Pancreas (tissue), 10 donors: ENCODE measurements around the gene TUBGCP2. TPM values are rescaled to one million over a fixed set of nuclear protein-coding genes. Genes with fewer than 3 reads are reported as not detected.
A peak's percentile ranks its signal among the peaks of the same experiment; 100 is the strongest.

ENCODE experiments used
- ATAC-seq, 4 donors: fragments of 200-7000 bp; cut with Tn5 transposase; one replicate each; pipeline versions ENCODE4 v1.8.0 to v1.9.1; 2020; ENCODE audit warnings: mild to moderate bottlenecking in 4 of 4, moderate library complexity in 4 of 4
- DNase-seq, 6 donors: peaks; one replicate each; pipeline ENCODE4 v3.0.0-alpha.2; 2020
- FAIRE-seq: peaks from 2 replicates; lab custom pipeline; 2012; peaks lifted over from hg19 to GRCh38; lab: Jason Lieb, UNC
- H3K27ac ChIP-seq, 4 donors: fragments of 200-600 bp; sonication (generic); 1 replicate in 3 of 4; 2 replicates in 1 of 4; pipeline versions ENCODE4 v1.5.0 to v1.8.0; 2020
- H3K27me3 ChIP-seq, 4 donors: fragments of 200-600 bp; one replicate each; pipeline ENCODE4 v1.8.0; 2021
- H3K36me3 ChIP-seq, 3 donors: fragments of 200-600 bp; sonication (generic) in 1 of 3; one replicate each; pipeline versions ENCODE4 v1.5.0 to v1.8.0; 2020 to 2021
- H3K4me1 ChIP-seq, 3 donors: fragments of 200-600 bp; one replicate each; pipeline ENCODE4 v1.8.0; 2021
- H3K4me3 ChIP-seq, 4 donors: fragments of 200-600 bp; sonication (generic) in 2 of 4; one replicate each; pipeline versions ENCODE4 v1.5.0 to v1.8.0; 2020 to 2021
- H3K9me3 ChIP-seq, 4 donors: fragments of 200-600 bp; one replicate each; pipeline ENCODE4 v1.8.0; 2021
- WGBS, 2 donors: extraction: QIAGEN DNeasy Blood & Tissue Kit; methylation state at CpG; one replicate each; pipeline ENCODE4 v1.1.7; 2013; 5-methylcytosine and 5-hydroxymethylcytosine counted together
- intact Hi-C, 3 donors: fragments of 100-400 bp; cut with DNase I; formaldehyde crosslinking; loops; one replicate each; pipeline versions ENCODE4 v1.11.1 to v1.14.2; 2022
- polyA plus RNA-seq, 2 donors: library from polyadenylated mRNA; stranded (reverse); fragments of 200-250 nt; gene quantifications; one replicate each; pipeline ENCODE4 v1.2.3, GENCODE V29; 2013
- total RNA-seq, 6 donors: library from RNA; stranded (reverse); fragmentation: NEBNext Ultra II Directional in 4 of 6; extraction: Animal tissue kit (Norgen Biotek cat#: 25700) in 4 of 6; gene quantifications; one replicate each; pipeline versions ENCODE4 v1.2.1 to v1.2.4, GENCODE V29; 2021 to 2023
- TF ChIP-seq, protein P1 (sequence below), 4 donors: fragments of 200-600 bp; sonication (generic) in 3 of 4; IDR thresholded peaks; one replicate each; pipeline versions ENCODE4 v1.5.0 to v1.8.0; 2021; ENCODE audit warnings: antibody characterized with exemption in 4 of 4
- donor health status: healthy with polysubstance abuse.
- donor health status: DM: no; HTN: no; CAD: no; lungs with moderate emphysema.
- donor health status: DM: no; HTN: no; CAD: no.
- donor health status: control.
- donor health status: control.
- donor health status: Bipolar disorder and iron deficiency.
- donor health status: DM: yes; HTN: yes; CAD: no.
- donor health status: DM: no; HTN: no; CAD: no.
- donor health status: DM: no; HTN: no; CAD: no.
- donor health status: DM: yes; HTN: yes; CAD: no.

The TUBGCP2 gene
- total and polyA plus RNA-seq, 8 donors, result 23.5 to 161 (median 29.3) TPM

DNA sequence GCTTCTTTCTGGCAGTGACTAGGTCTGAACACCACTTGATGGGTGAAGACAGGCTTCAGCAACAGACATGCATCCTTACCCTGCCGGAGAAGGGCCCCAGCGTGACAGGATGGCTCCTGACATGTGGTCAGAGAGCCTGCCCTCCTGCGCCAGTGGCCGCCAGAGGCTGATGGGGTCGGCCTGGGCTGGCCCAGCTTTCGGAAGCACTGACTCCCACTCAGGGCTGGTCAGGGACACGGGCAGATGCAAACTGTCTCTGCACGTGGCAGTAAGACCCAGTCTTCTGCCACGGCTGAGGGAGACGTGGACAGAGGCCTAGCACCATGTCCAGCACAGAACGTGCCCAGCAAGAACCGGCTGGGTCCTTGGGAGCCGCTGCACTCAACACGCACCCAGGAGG, 10.2 kb downstream of the TUBGCP2 start:
- peak in 1 of 6 donors; percentile 47 for DNase-seq

DNA sequence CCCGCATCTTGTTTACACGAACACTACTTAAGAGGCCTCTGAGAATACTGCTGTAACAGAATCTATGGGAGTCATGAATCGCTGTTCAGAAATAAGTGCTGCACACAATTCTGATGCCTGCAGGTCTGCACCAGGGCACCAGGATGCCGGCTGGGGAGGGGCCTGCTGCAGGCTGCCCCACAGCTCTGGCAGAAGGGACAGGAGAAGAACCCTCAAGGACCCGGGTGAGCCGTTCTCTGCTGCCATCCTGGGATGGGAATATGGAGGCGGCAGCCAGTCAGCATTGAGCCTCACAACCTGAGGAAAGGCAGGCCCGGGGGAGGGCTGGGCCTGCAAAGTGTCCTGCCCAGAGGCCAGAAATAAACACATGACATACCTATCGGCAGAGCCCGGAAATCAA, 11.2 kb downstream of the TUBGCP2 start:
- WGBS, 2 donors, result 94 to 96% methylated on average over 10 of the region's 10 CpGs
- H3K27me3 ChIP-seq, result no peaks in the 10 kb centered on the region
- H3K4me1 ChIP-seq, result no peaks in the 10 kb centered on the region
- H3K4me3 ChIP-seq, result no peak overlapping the region
- H3K27ac ChIP-seq, result no peak overlapping the region
- no peak for FAIRE-seq
- no peaks in the 10 kb centered on the region for H3K9me3 ChIP-seq
- intact Hi-C loops, result no loop called here
- H3K36me3 ChIP-seq, result peaks cover 0 to 86% (median 47%) of the 10 kb centered on the region in 3 donors
- DNase-seq, result peak in 1 of 6 donors; percentile 28
- ATAC-seq, result no peak
- TF ChIP-seq, protein P1, sequence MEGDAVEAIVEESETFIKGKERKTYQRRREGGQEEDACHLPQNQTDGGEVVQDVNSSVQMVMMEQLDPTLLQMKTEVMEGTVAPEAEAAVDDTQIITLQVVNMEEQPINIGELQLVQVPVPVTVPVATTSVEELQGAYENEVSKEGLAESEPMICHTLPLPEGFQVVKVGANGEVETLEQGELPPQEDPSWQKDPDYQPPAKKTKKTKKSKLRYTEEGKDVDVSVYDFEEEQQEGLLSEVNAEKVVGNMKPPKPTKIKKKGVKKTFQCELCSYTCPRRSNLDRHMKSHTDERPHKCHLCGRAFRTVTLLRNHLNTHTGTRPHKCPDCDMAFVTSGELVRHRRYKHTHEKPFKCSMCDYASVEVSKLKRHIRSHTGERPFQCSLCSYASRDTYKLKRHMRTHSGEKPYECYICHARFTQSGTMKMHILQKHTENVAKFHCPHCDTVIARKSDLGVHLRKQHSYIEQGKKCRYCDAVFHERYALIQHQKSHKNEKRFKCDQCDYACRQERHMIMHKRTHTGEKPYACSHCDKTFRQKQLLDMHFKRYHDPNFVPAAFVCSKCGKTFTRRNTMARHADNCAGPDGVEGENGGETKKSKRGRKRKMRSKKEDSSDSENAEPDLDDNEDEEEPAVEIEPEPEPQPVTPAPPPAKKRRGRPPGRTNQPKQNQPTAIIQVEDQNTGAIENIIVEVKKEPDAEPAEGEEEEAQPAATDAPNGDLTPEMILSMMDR (IDR thresholded peaks at IDR 0.05), result no peak

More for the DNA sequence above, 10.2 kb downstream of the TUBGCP2 start:
- ATAC-seq (no peak), FAIRE-seq (no peak)
- peaks cover 0 to 76% (median 39%) of the 10 kb centered on the region in 3 donors for H3K36me3 ChIP-seq
- H3K9me3 ChIP-seq, result no peaks in the 10 kb centered on the region
- TF ChIP-seq, protein P1 (IDR thresholded peaks at IDR 0.05), result no peak
- intact Hi-C loops, result no loop called here
- H3K4me1 ChIP-seq, result no peaks in the 10 kb centered on the region
- no peaks in the 10 kb centered on the region for H3K27me3 ChIP-seq
- 91 to 95% methylated on average over 14 of the region's 14 CpGs for WGBS, 2 donors
- no peak overlapping the region for H3K27ac ChIP-seq
- H3K4me3 ChIP-seq, result no peak overlapping the region

DNA sequence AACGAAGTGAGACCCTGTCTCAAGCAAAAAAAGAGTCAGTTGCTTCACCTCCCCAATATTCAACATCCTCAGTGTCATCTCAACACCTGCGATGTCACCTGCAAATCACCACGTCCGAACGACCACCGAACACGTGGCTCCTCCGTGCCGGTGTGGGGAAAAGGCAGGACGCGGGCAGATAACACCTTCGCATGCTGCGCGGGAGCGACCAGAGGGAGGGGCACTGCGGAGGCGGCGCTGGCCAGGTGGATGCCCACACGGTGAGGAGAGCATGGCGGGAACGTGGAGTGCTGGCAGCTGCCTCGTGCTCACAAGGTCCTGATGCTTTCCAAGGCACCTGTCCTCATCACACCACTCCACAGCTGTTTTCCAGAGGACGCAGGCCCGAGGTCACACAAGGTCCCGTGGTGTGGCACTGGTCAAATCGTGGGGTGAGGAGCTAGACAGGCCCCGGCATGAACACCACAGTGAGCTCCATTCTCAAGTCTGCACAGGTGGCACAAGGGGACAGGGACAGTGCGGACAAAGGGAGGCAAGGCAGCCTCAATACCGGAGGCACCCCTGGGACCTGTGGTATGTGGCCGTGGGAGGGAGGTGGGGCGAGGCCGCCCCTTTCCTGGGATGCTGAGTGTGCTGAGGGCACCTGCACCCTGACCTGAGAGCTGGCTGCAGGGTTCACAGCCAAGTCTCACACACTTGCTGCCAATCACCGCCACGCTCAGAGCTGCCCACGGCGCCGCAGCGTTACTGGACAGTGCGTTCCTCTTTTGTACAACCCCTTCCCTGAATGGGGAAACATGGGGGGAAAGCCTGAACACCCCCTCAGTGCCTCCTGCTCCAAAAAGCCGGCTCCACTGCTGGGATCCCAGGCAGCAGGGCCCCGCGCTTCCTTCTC, 13.0 kb downstream of the TUBGCP2 start:
- Histone ChIP-seq H3K4me1 (no peaks in the 10 kb centered on the region), H3K9me3 (no peaks in the 10 kb centered on the region), H3K4me3 (no peak overlapping the region), H3K36me3 (peaks cover 0 to 82% (median 47%) of the 10 kb centered on the region in 3 donors), H3K27me3 (no peaks in the 10 kb centered on the region), H3K27ac (no peak overlapping the region)
- WGBS, 2 donors, result 92 to 93% methylated on average over 38 to 42 of the region's 42 CpGs
- TF ChIP-seq, protein P1 (IDR thresholded peaks at IDR 0.05), result no peak
- DNase-seq, result peak in 1 of 6 donors; percentile 64
- peak in 1 of 4 donors; percentile 13 for ATAC-seq
- FAIRE-seq, result no peak
- intact Hi-C loops, result no loop called here

DNA sequence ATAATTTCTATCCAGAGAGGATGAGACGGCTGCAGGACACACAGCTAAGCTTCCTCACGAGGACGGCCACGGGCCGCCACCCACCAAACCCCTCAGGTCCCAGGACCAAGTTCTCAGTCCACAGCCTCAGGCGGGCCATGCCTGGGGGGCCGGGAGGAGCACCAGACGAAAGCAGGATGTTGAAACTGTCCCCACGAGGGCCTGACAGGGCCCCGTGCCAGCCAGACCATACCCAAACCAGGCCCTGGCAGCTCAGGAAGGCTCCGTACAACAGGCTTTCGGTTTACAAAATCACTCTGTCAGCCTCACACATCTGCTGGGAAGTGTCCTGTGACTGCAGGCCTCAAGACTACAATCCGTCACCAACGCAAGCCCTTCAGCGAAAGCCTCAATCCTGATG, 14.5 kb downstream of the TUBGCP2 start:
- Histone ChIP-seq H3K4me3 (no peak overlapping the region), H3K27me3 (no peaks in the 10 kb centered on the region), H3K36me3 (peaks cover 3 to 82% (median 48%) of the 10 kb centered on the region in 3 donors), H3K9me3 (no peaks in the 10 kb centered on the region), H3K27ac (peak overlapping the region in 1 of 4 donors; percentile 11), H3K4me1 (no peaks in the 10 kb centered on the region)
- ATAC-seq (peak in 3 of 4 donors; percentile 14 to 80 (median 66)), FAIRE-seq (no peak), DNase-seq (peak in 1 of 6 donors; percentile 23)
- TF ChIP-seq, protein P1 (IDR thresholded peaks at IDR 0.05), result no peak
- 91 to 94% methylated on average over 15 of the region's 15 CpGs for WGBS, 2 donors
- intact Hi-C loops, result no loop called here

DNA sequence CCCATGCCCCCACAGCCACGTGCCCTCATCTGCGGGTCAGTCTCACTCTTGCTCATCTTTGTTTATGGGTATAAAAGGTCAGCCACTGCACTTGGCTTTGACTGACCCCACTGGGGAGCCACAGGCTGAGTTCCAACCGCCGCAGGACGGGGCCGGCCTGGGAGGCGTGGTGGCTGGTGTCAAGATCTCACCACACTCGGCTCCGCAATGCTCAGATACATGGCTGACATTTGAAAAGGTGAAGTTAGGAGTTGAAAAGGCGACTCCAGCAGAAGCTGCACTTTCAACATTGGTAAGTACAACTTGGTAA, 14.9 kb downstream of the TUBGCP2 start:
- no peak for FAIRE-seq
- TF ChIP-seq, protein P1 (IDR thresholded peaks at IDR 0.05), result no peak
- Histone ChIP-seq H3K4me3 (no peak overlapping the region), H3K36me3 (peaks cover 3 to 82% (median 44%) of the 10 kb centered on the region in 3 donors), H3K27ac (peak overlapping the region in 1 of 4 donors; percentile 11), H3K27me3 (no peaks in the 10 kb centered on the region), H3K4me1 (no peaks in the 10 kb centered on the region), H3K9me3 (no peaks in the 10 kb centered on the region)
- WGBS, 2 donors, result 92 to 95% methylated on average over 10 of the region's 10 CpGs
- intact Hi-C loops, result no loop called here
- ATAC-seq, result peak in 2 of 4 donors; percentile 9 to 21
- DNase-seq, result no peak
